GM12865 (cell line): ENCODE data around the gene CST3.

ENCODE experiments used
- DNase-seq: peaks from one replicate; pipeline ENCODE4 v3.0.0; 2010; ENCODE audit warnings: low read depth
- H3K4me3 ChIP-seq: 2 replicates; pipeline ENCODE4 v1.5.1; 2011; ENCODE audit warnings: mild to moderate bottlenecking, low read depth, low read length, control low read depth
- TF ChIP-seq, protein P1 (sequence below): IDR thresholded peaks from 2 replicates; pipeline ENCODE4 v1.5.1; 2011; ENCODE audit warnings: low read length, control low read depth, low read depth, inconsistent platforms; ENCODE audit not compliant: insufficient read depth; ENCODE audit errors: missing control alignments

Gene CST3

DNA sequence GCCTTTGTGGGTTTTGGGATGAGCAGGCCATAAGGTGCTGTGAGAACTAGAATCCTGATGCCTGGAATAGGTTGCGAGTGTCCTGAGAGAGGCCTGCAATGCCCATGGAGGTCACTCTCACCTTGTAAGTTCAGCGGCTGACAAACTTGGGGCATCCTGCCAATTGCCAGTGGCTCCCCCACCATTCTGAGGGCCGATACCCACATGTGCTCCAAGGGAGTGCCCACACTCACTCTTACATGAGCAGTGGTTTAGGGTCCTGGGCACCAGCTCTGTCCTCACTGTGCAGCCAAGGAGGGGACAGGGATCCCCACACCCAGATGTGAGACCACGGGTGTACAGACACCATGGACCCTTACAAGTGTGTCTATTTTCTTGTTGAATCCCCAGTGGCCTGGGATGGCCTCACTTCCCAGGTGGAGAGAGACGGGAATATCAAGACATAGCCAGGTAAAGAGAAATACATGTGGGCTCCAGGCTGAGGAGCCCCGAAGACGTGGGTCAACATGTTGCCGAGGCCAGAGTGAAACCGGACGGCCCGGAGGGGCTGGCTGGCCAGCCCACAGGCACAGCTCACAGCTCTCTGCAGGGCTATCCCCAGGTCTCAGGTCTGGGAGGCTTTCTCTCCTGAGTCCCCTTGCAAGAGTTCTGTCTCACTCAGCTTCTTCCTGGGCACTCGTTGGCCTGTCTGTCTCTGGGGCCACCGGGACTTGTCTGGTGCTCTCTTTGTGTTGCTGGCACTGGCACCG lies 30.1 kb downstream of the CST3 start:
- no peak for DNase-seq
- H3K4me3 ChIP-seq: no peak overlapping the region
- TF ChIP-seq, protein P1, sequence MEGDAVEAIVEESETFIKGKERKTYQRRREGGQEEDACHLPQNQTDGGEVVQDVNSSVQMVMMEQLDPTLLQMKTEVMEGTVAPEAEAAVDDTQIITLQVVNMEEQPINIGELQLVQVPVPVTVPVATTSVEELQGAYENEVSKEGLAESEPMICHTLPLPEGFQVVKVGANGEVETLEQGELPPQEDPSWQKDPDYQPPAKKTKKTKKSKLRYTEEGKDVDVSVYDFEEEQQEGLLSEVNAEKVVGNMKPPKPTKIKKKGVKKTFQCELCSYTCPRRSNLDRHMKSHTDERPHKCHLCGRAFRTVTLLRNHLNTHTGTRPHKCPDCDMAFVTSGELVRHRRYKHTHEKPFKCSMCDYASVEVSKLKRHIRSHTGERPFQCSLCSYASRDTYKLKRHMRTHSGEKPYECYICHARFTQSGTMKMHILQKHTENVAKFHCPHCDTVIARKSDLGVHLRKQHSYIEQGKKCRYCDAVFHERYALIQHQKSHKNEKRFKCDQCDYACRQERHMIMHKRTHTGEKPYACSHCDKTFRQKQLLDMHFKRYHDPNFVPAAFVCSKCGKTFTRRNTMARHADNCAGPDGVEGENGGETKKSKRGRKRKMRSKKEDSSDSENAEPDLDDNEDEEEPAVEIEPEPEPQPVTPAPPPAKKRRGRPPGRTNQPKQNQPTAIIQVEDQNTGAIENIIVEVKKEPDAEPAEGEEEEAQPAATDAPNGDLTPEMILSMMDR: no peak

DNA sequence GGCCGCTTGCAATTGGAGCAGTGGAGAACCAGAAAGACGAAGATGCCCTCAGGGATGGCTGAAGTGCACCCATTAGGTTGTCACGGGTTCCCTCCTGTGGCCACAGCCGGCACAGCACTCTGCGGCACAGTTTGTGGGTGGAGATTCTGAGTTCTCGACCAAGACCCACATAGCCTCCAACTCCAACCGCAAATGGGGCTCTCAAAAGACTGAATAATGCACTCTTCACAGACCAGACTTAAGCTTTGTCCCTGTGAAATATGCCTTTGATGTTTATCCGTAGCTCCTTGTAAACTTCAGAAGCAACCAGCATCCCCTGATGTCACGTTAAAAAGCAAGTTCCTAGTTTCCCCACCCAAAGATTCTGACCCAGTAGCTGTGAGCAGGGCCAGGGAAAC lies 31.1 kb downstream of the CST3 start:
- peak; percentile 76 for DNase-seq
- H3K4me3 ChIP-seq: no peak overlapping the region
- TF ChIP-seq, protein P1: peak; percentile 92

DNA sequence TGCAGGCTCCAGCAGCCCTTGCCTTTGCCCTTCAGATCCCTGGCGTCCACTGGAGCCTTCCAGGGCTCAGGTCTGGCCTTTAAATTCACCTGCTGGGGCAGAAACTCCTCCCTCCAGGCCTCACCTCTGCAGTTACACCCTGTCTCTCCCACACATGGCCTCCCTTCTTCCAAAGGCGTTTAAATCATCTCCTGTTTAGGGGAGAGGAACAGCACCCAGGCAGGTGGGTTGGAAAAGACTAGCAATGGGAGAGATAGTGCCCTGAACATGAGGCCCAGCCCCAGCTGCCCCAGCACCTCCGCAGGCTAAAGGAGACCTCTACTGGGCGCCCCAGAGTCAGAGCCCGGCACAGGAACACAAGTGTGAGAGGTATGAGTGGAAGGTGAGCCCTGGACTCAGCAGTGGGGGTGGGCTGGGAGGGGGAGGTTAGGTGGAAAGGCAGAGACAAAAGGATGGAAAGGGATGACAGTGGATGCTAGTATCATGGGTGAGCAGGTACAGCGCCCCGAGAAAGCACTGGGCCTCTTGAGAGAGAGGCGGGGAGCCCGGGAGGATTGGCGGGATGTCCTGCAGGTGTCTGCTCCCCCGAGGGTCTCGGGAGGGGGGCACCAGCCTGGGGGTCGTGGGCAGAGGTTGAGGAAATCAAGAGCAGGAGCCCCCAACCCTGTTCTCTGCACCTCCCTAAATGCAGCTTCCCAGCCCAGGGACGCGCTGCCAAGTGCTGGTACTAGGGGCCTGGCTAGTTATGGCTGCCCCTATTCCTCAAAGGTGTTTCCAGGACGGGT lies 31.7 kb downstream of the CST3 start, which contains the start of gene CST9:
CST9 (minus strand) TSS at position 51 of the 785 bp plus-strand sequence. CDS start 53 bp downstream, outside the sequence.
- no peak for DNase-seq
- TF ChIP-seq, protein P1: no peak
- no peak within 1 kb of the TSS for H3K4me3 ChIP-seq

DNA sequence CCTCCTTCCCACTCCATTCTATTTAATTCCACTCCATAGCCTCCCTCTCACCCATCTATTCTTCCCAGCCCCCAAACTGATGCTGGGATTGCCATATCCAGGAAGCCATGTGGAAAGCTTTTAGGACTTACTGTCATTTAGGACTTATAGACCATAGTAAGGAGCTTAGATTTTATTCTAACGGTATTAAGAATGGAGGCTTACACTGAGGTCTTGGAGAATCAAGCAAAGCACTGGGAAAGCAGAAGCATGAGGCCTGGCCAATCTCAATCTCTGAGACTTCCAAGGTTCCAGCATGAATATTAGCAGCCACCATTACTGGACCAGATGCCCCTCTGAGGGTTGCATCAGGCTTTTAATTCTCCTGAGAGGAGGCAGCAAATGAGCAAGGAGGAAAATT lies 33.4 kb downstream of the CST3 start:
- TF ChIP-seq, protein P1: no peak
- no peak for DNase-seq
- H3K4me3 ChIP-seq: no peak overlapping the region

DNA sequence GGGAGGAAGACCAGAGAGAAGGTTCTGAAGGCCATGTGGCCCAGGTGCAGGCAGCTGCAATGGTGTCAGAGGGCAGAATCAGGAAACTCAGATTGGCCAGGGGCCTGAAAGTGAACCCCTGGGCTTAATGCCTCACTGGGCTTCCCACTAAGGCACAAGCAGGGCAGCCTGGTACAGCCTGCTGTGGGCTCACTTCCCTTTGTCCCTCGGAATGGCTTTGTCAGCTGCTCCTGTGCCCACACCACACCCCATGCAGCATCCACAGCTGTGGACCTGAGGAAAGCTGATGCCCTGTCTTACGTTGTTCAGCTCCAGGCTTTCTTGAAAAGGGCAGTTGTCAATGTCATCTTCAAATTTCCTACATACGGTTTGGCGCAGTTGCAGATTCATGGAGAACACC lies 34.4 kb downstream of the CST3 start:
- no peak overlapping the region for H3K4me3 ChIP-seq
- DNase-seq: no peak
- TF ChIP-seq, protein P1: no peak

DNA sequence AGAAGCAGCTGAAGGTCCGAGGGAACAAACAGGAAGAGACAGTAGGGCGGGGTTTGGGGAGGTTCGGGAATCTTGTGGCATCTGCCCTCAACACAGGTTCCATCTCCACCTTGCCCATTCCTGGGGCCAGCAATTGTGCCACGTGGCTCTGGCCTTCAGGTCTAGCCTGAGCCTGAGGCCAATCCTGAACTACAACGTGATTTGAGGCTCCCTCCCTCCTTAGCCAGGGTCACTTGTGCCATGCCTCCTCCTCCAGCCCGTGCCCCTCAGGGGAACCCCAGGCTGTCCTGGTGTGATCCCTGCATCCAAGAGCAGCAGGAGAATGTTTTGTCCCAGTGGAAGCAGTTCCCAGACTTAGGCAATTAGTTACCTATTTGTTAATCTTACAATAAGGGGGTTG lies 35.1 kb downstream of the CST3 start:
- TF ChIP-seq, protein P1: no peak
- H3K4me3 ChIP-seq: no peak overlapping the region
- no peak for DNase-seq
